C4-2B (cell line): ENCODE measurements around the gene THBS3.
"Not testable (repeated sequence)": the region's sequence is repeated elsewhere in the genome, so short reads cannot be mapped to it uniquely, and the experiment has no call there.

ENCODE experiments used
- CTCF ChIP-seq: fragments of 450-650 bp; conservative IDR thresholded peaks from 2 replicates; pipeline ENCODE4 v1.5.1; 2017; ENCODE audit warnings: mild to moderate bottlenecking
- ZFX ChIP-seq: fragments of 450-650 bp; IDR thresholded peaks from 2 replicates; pipeline ENCODE4 v1.6.1; 2017

- TF ChIP-seq CTCF, ZFX: not testable (repeated sequence)
Measured at GRCh38 chr1:155162631-155163030, 45.1 kb downstream of the THBS3 start.
